Midbrain (tissue), 1 donor: ENCODE measurements around the gene TMEM131L.

Experiments
- DNase-seq: peaks from one replicate; lab custom pipeline; 2025; lab: John Stamatoyannopoulos, UW

Gene TMEM131L

GRCh38 chr4:153479101-153479500 is 12.9 kb downstream of the TMEM131L start:
- no peak for DNase-seq

- DNase-seq = no peak
These were observed 14.5 kb downstream of the TMEM131L start for GRCh38 chr4:153480704-153481103.

GRCh38 chr4:153481478-153481877 is 15.3 kb downstream of the TMEM131L start:
- DNase-seq = no peak

- DNase-seq = no peak
These were observed 17.6 kb downstream of the TMEM131L start for GRCh38 chr4:153483432-153484418.

GRCh38 chr4:153485359-153485758 is 19.2 kb downstream of the TMEM131L start:
- DNase-seq = no peak

- no peak for DNase-seq
These were observed 19.7 kb downstream of the TMEM131L start for GRCh38 chr4:153485860-153486259.

- DNase-seq = no peak
These were observed 20.4 kb downstream of the TMEM131L start for GRCh38 chr4:153486281-153487151.

- no peak for DNase-seq
These were observed 22.1 kb downstream of the TMEM131L start for GRCh38 chr4:153488006-153488891.

- DNase-seq = no peak
These were observed 23.8 kb downstream of the TMEM131L start for GRCh38 chr4:153489856-153490558.

- no peak for DNase-seq
These were observed 24.9 kb downstream of the TMEM131L start for GRCh38 chr4:153490985-153491483.

- no peak for DNase-seq
These were observed 28.4 kb downstream of the TMEM131L start for GRCh38 chr4:153494562-153494961.

- DNase-seq = no peak
These were observed 29.5 kb downstream of the TMEM131L start for GRCh38 chr4:153495480-153496193.

GRCh38 chr4:153497091-153497531 is 31.0 kb downstream of the TMEM131L start:
- no peak for DNase-seq

GRCh38 chr4:153497988-153498967 is 32.1 kb downstream of the TMEM131L start:
- no peak for DNase-seq

- no peak for DNase-seq
These were observed 32.8 kb downstream of the TMEM131L start for GRCh38 chr4:153499005-153499404.

- no peak for DNase-seq
These were observed 35.4 kb downstream of the TMEM131L start for GRCh38 chr4:153501578-153501977.

GRCh38 chr4:153502584-153502983 is 36.4 kb downstream of the TMEM131L start:
- DNase-seq = no peak
